ENCODE data around the gene ACSS2. TPM values are rescaled to one million over a fixed set of nuclear protein-coding genes. Genes with fewer than 3 reads are reported as not detected.

ACSS2 gene
- total RNA-seq, 4 donors from 2014 or later = 158 to 473 (median 267) TPM

DNA sequence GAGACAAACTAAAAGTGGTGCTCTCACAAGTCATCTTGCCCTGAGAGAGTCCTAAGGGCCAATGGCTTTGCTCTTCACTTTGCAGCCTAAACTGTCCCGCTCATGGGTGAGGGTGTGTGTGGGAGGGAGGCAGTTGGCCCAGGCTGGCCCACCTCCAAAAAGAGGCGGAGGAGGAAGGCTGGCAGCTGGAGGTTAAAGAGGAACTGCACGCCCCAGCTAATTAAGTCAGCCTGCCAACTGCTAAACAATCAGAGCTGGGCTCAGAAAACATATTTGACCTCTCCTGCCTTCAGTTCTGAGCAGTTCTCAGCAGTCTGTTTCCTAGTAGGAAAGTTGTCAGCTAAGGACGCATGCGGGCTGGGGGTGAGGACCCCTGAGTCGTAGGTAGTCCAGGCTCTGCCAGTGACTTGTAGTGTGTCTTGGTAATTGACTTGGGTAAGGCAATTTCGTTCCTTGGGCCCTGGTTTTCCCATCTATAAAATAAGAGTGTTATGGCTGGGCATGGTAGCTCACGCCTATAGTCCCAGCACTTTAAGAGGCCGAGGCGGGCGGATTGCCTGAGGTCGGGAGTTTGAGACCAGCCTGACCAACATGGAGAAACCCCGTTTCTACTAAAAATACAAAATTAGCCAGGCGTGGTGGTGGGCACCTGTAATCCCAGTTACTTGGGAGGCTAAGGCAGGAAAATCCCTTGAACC, 62.2 kb downstream of the ACSS2 start:
- no peaks in the 10 kb centered on the region for H3K27me3 ChIP-seq
- no peaks in the 10 kb centered on the region for H3K9me3 ChIP-seq
- H3K4me3 ChIP-seq = no peak overlapping the region
- DNase-seq = peak in 2 of 3 donors; percentile 70 to 76
- H3K36me3 ChIP-seq = peaks cover 0 to 18% (median 0%) of the 10 kb centered on the region in 3 donors
- TF ChIP-seq, protein P1, sequence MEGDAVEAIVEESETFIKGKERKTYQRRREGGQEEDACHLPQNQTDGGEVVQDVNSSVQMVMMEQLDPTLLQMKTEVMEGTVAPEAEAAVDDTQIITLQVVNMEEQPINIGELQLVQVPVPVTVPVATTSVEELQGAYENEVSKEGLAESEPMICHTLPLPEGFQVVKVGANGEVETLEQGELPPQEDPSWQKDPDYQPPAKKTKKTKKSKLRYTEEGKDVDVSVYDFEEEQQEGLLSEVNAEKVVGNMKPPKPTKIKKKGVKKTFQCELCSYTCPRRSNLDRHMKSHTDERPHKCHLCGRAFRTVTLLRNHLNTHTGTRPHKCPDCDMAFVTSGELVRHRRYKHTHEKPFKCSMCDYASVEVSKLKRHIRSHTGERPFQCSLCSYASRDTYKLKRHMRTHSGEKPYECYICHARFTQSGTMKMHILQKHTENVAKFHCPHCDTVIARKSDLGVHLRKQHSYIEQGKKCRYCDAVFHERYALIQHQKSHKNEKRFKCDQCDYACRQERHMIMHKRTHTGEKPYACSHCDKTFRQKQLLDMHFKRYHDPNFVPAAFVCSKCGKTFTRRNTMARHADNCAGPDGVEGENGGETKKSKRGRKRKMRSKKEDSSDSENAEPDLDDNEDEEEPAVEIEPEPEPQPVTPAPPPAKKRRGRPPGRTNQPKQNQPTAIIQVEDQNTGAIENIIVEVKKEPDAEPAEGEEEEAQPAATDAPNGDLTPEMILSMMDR (IDR thresholded peaks at IDR 0.05) = no peak
- no peak for TF ChIP-seq POLR2A (IDR thresholded peaks at IDR 0.05)
- no peaks in the 10 kb centered on the region for H3K4me1 ChIP-seq
- peak overlapping the region in 3 of 4 donors; percentile 15 to 62 (median 37) for H3K27ac ChIP-seq

DNA sequence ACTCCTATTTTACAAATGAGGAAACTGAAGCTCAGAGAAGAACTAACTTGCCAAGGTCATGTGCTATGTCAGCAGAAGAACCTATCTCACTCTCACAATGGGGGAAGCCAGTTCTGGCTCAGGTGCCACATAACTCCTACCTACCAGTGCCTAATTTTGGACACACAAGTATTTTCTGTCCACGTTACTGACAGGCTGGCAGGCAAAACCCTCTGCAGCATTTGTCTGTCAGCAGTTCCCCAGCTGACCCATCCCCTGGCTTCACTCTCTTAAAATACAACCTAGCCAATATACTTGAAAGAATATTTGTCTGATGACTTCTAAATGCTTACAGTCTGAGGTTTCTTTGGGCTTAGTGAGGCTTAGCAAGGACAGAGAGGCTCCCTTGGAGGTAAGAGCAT, 63.7 kb downstream of the ACSS2 start:
- Histone ChIP-seq H3K4me1 (no peaks in the 10 kb centered on the region), H3K9me3 (no peaks in the 10 kb centered on the region), H3K27ac (no peak overlapping the region), H3K4me3 (no peak overlapping the region), H3K36me3 (peaks cover 0 to 18% (median 0%) of the 10 kb centered on the region in 3 donors), H3K27me3 (no peaks in the 10 kb centered on the region)
- no peak for TF ChIP-seq POLR2A (IDR thresholded peaks at IDR 0.05)
- no peak for DNase-seq

DNA sequence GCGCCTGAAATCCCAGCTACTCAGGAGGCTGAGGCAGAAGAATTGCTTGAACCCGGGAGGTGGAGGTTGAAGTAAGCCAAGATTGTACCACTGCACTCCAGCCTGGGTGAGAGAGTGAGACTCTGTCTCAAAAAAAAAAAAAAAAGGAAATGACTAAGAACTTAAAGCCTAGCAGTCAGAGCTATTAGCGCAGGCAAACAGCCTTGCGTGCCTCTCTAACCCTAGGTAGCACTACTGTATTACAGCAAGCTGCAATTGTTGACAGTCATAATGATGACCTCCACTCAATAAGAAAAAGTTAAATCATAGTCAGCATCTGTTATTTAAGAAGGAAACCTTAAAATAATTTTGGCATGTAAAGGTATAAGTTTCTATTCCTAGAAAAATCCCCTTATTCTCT, 64.8 kb downstream of the ACSS2 start:
- peaks cover 0 to 15% (median 0%) of the 10 kb centered on the region in 3 donors for H3K36me3 ChIP-seq
- peaks cover 0 to 6% (median 0%) of the 10 kb centered on the region in 4 donors for H3K4me1 ChIP-seq
- no peak overlapping the region for H3K27ac ChIP-seq
- no peaks in the 10 kb centered on the region for H3K27me3 ChIP-seq
- H3K9me3 ChIP-seq = no peaks in the 10 kb centered on the region
- TF ChIP-seq, protein P1 (IDR thresholded peaks at IDR 0.05) = no peak
- no peak for TF ChIP-seq POLR2A (IDR thresholded peaks at IDR 0.05)
- no peak overlapping the region for H3K4me3 ChIP-seq
- no peak for DNase-seq

DNA sequence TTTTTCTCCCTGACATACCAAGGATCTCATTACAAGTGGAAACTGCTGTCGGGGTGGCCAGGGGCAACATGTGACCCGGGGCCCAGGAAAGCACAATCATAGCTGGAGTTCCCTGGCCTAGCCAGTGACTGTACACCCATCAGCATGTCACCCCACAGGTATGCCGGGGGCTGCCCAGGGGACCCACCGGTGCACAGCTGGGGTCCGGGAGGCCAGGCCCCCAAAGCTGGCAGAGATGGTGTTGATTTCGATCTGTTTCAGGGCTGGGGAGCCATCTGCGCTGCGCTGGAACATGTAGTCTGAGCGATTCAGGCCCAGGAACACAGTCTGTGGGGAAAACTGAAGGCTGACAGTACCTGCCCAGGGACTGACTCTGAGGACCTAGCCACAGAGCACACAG, 65.9 kb downstream of the ACSS2 start:
- no peak overlapping the region for H3K27ac ChIP-seq
- H3K9me3 ChIP-seq = no peaks in the 10 kb centered on the region
- H3K36me3 ChIP-seq = peaks cover 0 to 15% (median 0%) of the 10 kb centered on the region in 3 donors
- no peaks in the 10 kb centered on the region for H3K27me3 ChIP-seq
- H3K4me3 ChIP-seq = no peak overlapping the region
- no peak for DNase-seq
- TF ChIP-seq, protein P1 (IDR thresholded peaks at IDR 0.05) = no peak
- TF ChIP-seq POLR2A (IDR thresholded peaks at IDR 0.05) = no peak
- peaks cover 0 to 9% (median 0%) of the 10 kb centered on the region in 4 donors for H3K4me1 ChIP-seq

DNA sequence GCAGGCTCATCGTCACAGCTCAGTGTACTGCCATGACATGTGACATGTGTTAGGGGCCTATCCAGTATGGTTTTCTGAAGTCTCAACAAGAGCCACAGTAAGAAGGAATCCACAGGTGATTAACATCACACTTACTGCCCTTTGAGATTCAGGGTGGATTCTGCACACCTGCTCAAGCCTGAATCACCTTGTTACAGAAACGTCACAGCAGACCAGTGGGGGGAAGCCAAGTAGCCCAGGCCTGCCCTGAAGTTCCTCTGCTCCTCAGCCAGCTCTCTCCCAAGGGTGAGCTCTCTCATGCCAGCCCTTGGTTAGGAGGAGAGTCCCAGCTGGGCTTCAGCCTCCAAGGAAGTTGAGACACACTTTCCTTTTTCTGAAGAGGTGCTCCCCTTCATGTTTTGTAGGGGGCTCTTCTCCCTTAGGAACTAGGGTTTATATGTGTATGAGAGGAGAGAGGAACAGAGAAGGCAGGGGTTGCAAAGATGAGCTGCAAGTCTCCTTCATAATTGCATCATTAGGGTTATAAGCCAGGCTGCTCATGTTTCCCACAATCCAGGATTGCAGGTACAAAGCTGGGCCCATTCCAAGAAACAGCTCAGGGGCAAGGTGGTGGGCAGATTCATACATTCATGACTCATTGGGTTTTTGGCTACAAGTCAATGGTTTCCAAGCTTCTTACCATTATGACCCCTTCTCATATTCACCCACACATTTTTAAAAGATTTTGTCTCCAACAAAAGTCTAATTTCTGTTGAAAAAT, 67.6 kb downstream of the ACSS2 start:
- no peak for DNase-seq
- H3K4me3 ChIP-seq = no peak overlapping the region
- H3K9me3 ChIP-seq = no peaks in the 10 kb centered on the region
- no peak for TF ChIP-seq POLR2A (IDR thresholded peaks at IDR 0.05)
- TF ChIP-seq, protein P1 (IDR thresholded peaks at IDR 0.05) = no peak
- H3K4me1 ChIP-seq = peaks cover 0 to 9% (median 0%) of the 10 kb centered on the region in 4 donors
- H3K36me3 ChIP-seq = peaks cover 0 to 15% (median 0%) of the 10 kb centered on the region in 3 donors
- no peak overlapping the region for H3K27ac ChIP-seq
- no peaks in the 10 kb centered on the region for H3K27me3 ChIP-seq

All from Peyer's patch (tissue), 4 donors.